Glutamatergic neuron (in vitro differentiated cells): Measurements from ENCODE around the gene LRRC74A. TPM values are rescaled to one million over a fixed set of nuclear protein-coding genes. Genes with fewer than 3 reads are reported as not detected.

Source experiments
- DNase-seq: peaks from one replicate; pipeline ENCODE4 v3.0.0; 2022
- H3K27ac Mint-ChIP-seq: one replicate; pipeline ENCODE4 v1.8.0; 2020; ENCODE audit warnings: mild to moderate bottlenecking, mixed read lengths, inconsistent platforms; ENCODE audit not compliant: unreplicated experiment
- H3K27me3 Mint-ChIP-seq: one replicate; pipeline ENCODE4 v1.8.0; 2020; ENCODE audit warnings: mild to moderate bottlenecking, moderate library complexity, mixed read lengths, inconsistent platforms; ENCODE audit not compliant: unreplicated experiment
- H3K36me3 Mint-ChIP-seq: one replicate; pipeline ENCODE4 v1.8.0; 2020; ENCODE audit warnings: mild to moderate bottlenecking, mixed read lengths, inconsistent platforms; ENCODE audit not compliant: unreplicated experiment
- H3K4me1 Mint-ChIP-seq: one replicate; pipeline ENCODE4 v1.8.0; 2020; ENCODE audit warnings: mild to moderate bottlenecking, low read depth, mixed read lengths, inconsistent platforms; ENCODE audit not compliant: unreplicated experiment
- H3K4me3 Mint-ChIP-seq: one replicate; pipeline ENCODE4 v1.8.0; 2020; ENCODE audit warnings: mild to moderate bottlenecking, mixed read lengths, inconsistent platforms; ENCODE audit not compliant: unreplicated experiment
- H3K9me3 Mint-ChIP-seq: one replicate; pipeline ENCODE4 v1.8.0; 2020; ENCODE audit warnings: mild to moderate bottlenecking, moderate library complexity, mixed read lengths, inconsistent platforms; ENCODE audit not compliant: unreplicated experiment
- CTCF ChIP-seq: fragments of 200-600 bp; sonication (generic); IDR thresholded peaks from one replicate; pipeline ENCODE4 v1.5.0; 2021; ENCODE audit not compliant: partially characterized antibody, unreplicated experiment
- total RNA-seq: library from RNA; stranded (reverse); fragmentation: NEBNext Ultra II Directional; extraction: Animal tissue kit (Norgen Biotek cat#: 25700); gene quantifications from one replicate; pipeline ENCODE4 v1.2.1, GENCODE V29; 2021; ENCODE audit not compliant: unreplicated experiment

LRRC74A gene
- total RNA-seq, 1 donor from 2014 or later, result not detected

- no peak overlapping the region for H3K27ac Mint-ChIP-seq
- no peak overlapping the region for H3K4me3 Mint-ChIP-seq
- peaks cover 4% of the 10 kb centered on the region for H3K9me3 Mint-ChIP-seq
- H3K36me3 Mint-ChIP-seq, result peaks cover 4% of the 10 kb centered on the region
- TF ChIP-seq CTCF, result no peak
- H3K4me1 Mint-ChIP-seq, result peaks cover 18% of the 10 kb centered on the region
- H3K27me3 Mint-ChIP-seq, result peaks cover 8% of the 10 kb centered on the region
- no peak for DNase-seq
These were observed 39.6 kb upstream of the LRRC74A start for GRCh38 chr14:76786601-76787000.

- H3K27me3 Mint-ChIP-seq, result no peaks in the 10 kb centered on the region
- no peak for DNase-seq
- no peak for TF ChIP-seq CTCF
- peaks cover 4% of the 10 kb centered on the region for H3K36me3 Mint-ChIP-seq
- no peak overlapping the region for H3K27ac Mint-ChIP-seq
- H3K9me3 Mint-ChIP-seq, result no peaks in the 10 kb centered on the region
- no peaks in the 10 kb centered on the region for H3K4me1 Mint-ChIP-seq
- no peak overlapping the region for H3K4me3 Mint-ChIP-seq
These were observed 33.8 kb upstream of the LRRC74A start for GRCh38 chr14:76792422-76792821.

- no peaks in the 10 kb centered on the region for H3K9me3 Mint-ChIP-seq
- H3K27ac Mint-ChIP-seq, result no peak overlapping the region
- TF ChIP-seq CTCF, result no peak
- H3K4me3 Mint-ChIP-seq, result no peak overlapping the region
- peaks cover 4% of the 10 kb centered on the region for H3K36me3 Mint-ChIP-seq
- no peak for DNase-seq
- peaks cover 3% of the 10 kb centered on the region for H3K27me3 Mint-ChIP-seq
- no peaks in the 10 kb centered on the region for H3K4me1 Mint-ChIP-seq
These were observed 32.9 kb upstream of the LRRC74A start for GRCh38 chr14:76793324-76793723.

- Mint-ChIP-seq H3K4me3 (no peak overlapping the region), H3K27ac (no peak overlapping the region), H3K36me3 (peaks cover 4% of the 10 kb centered on the region), H3K4me1 (no peaks in the 10 kb centered on the region), H3K27me3 (peaks cover 3% of the 10 kb centered on the region), H3K9me3 (no peaks in the 10 kb centered on the region)
- TF ChIP-seq CTCF, result no peak
- no peak for DNase-seq
These were observed 32.3 kb upstream of the LRRC74A start for GRCh38 chr14:76793956-76794355.

GRCh38 chr14:76806446-76806845 lies 19.8 kb upstream of the LRRC74A start:
- peaks cover 9% of the 10 kb centered on the region for H3K36me3 Mint-ChIP-seq
- H3K27me3 Mint-ChIP-seq, result no peaks in the 10 kb centered on the region
- TF ChIP-seq CTCF, result no peak
- no peaks in the 10 kb centered on the region for H3K9me3 Mint-ChIP-seq
- no peak overlapping the region for H3K4me3 Mint-ChIP-seq
- DNase-seq, result no peak
- no peak overlapping the region for H3K27ac Mint-ChIP-seq
- H3K4me1 Mint-ChIP-seq, result peaks cover 16% of the 10 kb centered on the region
